Stromal cell of bone marrow (primary cell): ENCODE data around the gene DNAAF5.
"Not testable (repeated sequence)": the region's sequence is repeated elsewhere in the genome, so short reads cannot be mapped to it uniquely, and the experiment has no call there.

Source experiments
- DNase-seq: peaks from one replicate; pipeline ENCODE4 v3.0.0-alpha.2; 2012; ENCODE audit warnings: low read depth

The DNAAF5 gene

DNA sequence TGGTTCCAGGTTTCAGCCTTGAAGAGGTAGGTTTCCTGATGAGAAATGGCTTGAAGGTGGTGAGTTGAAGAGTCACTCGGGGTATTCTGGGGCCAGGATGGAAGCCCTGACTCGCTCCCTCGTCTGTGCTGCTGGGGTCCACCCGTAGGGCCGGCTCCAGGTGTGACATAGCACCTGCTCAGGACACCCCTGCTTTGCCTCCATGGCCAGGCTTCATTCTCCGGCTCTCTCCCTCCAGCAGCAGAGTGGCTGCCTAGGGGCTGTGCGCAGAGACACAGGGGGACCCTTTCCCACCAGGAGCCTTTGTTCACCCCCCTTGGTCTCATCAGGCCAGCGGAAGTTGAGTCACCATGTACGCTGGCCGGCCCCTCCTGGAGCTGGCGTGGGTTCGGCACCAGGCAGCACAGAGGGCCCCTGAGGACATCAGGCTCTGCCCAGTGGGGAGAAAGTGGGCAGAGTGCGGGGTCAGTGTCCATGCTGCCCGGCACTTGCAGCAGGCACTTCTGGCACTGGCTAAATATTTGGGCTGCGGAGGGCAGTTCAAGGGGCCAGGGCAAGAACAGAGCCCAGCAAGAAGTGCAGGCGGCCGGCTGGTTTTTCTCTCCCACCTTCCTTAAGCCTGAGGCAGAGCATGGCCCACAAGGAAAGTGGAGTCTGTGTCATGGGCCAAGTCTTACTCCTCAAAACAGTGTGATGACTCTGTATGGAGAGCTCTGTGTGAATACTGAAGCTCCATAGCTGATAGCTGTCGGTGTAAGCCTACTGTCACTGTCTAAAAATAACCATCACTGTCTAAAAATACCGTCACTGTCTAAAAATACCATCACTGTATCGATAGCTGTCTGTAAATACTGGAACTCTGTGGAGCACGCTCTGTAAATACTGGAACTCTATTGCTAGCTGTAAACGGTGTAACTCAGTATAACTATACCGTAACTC lies 4.3 kb downstream of the DNAAF5 start:
- DNase-seq, result no peak

DNA sequence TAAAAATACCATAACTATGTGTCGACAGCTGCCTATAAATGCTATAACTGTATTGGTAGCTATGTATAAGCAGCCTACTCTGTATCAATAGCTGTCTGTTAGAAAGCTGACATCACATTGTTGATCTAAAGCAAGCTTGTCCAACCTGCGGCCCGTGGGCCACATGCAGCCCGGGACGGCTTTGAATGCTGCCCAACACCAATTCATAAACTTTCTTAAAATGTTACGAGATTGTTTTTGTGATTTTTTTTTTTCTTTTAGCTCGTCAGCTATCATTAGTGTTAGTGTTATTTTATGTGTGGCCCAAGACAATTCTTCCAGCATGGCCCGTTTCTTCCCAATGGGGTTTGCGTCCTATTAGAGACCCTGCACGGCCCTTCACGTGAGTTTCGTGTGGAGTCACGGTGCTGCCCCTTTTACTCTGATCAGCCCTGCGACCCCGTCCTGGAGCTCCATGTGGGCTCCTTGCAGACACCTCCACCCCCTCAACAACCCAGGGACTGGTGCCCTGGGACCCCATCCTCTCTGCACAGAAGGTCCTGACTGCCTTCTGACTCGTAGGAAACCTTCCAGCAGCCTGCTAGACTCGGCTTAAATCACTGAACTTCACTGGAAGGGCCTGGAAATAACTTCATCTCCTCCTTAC lies 5.1 kb downstream of the DNAAF5 start:
- no peak for DNase-seq

DNA sequence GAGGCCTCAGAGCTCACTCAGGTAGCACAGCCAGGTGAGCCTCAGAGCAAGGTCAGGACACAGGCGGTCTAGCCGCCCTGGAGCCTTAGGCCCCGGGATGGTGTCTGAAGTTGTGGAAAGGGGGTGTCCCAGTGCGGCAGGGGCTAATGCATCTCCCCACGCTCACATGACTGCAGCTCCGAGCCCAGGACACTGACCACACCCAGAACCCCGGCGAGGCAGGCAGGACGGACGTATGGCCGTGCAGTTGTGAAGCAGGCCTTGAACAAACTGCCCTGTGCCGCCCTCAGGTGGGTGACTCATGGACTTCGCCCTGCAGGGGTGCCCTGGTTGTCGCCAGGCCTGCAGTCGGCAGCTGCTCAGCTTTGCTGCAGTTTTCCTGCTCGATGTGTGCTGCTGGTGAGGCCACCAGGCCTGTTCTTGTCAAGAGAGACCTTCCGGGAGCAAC lies 5.6 kb downstream of the DNAAF5 start:
- DNase-seq, result no peak

DNA sequence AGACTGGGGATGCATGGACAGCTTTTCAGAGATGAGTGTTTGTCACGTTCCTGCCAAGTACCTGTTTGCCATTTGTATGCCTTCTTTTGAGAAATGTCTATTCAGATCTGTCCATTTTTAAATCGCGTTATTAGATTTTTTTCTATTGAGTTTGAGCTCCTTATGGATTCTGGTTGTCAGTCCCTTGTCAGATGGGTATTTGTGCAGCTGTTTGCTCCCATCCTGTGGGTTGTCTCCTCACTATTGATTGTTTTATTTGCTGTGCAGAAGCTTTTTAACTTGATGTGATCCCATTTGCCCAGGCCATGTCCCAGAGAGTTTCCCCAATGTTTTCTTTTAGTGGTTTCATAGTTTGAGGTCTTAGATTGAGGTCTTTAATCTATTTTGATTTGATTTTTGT lies 6.1 kb downstream of the DNAAF5 start:
- DNase-seq, result no peak

DNA sequence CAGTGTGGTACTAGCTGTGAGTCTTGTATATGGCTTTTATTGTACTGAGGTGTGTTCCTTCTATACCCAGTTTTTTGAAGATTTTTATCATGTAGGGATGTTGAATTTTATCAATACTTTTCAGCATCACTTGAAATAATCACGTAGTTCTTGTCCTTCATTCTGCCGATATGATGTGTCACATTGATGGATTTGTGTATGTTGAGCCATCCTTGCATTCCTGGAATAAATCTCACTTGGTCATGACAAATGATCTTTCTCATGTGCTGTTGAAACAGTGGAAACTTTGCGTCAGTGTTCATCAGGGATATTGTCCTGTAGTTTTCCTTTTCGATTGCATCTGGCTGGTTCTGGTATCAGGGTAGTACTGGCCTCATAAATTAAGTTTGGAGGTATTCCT lies 7.7 kb downstream of the DNAAF5 start:
- DNase-seq, result no peak

DNA sequence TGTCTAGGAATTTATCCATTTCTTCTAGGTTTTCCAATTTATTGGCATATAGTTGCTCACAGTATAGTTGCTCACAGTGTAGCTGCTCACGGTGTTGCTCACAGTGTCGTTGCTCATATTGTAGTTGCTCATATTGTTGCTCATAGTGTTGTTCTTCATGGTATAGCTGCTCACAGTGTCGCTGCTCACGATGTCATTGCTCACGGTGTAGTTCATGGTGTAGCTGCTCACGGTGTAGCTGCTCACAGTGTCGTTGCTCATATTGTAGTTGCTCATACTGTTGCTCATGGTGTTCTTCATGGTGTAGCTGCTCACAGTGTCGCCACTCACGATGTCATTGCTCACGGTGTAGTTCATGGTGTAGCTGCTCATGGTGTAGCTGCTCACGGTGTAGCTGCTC lies 8.3 kb downstream of the DNAAF5 start:
- no peak for DNase-seq

DNA sequence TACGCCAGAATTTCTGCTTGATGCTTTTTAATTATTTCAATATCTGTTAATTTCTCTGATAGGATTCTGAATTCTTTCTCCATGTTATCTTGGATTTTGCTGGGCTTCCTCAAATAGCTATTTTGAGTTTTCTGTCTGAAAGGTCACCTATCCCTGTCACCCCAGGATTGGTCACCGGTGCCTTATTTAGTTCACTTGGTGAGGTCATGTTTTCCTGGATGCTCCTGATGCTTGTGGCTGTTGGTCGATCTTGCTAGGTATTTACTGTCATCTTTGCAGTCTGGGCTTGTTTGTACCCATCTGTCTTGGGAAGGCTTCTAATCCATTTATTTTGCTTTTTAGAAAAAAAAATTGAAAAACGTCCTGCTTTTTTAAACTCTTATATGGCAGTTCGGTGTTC lies 11.7 kb downstream of the DNAAF5 start:
- DNase-seq, result no peak

DNA sequence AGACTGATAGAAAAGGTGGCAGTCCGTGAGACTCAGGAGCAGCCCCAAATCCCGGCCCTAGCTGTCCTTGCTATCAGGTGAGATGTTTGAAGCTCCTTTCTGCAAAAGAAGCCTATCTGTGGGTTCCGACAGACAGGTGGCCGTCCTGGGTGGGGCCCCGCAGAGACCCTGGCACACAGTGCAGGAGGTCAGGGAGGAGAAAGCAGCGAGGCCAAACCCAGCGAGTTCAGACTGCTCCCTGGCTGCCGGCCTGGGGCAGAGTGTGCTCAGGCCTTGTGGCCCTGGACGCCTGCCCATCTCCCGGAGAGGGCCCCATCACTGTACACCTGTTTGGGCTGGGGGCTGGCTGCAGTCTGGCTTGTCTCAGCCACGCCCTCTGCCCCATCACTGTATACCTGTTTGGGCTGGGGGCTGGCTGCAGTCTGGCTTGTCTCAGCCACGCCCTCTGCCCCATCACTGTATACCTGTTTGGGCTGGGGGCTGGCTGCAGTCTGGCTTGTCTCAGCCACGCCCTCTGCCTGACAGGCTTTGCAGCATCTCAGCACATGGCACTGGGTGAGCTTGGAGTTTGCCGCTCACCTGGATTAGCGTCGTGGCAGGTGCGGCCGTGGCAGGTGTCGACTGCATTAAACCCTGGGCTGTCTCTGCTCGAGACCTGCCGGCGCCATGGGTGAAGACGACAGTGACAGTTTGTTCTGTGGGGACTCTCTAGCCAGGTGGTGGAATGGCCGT lies 12.4 kb downstream of the DNAAF5 start:
- DNase-seq, result no peak

DNA sequence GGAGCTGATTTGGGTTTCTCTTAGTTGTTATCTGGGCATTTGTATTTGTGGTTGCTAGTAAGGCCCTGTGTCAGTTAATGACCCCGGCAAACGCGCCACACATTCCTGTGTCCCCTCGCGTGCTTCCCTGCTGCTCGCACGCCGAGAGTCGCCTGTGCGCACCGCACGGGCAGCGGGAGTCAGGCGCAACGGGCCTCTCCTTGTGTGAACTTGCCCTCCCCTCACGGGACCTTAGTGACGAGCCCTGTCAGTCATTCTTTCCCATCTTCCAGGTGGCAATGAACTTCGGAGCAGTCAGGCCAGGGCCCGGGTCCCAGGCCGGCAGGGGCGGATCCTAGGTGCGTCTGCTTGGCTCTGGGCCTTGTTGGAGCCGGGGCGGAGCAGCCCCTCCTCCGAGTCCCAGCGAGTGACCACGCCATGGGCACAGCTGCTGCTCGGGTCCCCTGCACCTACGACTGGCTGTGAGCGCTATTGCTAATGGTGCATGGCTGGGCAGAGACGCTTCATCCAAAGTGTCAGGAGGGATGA lies 13.0 kb downstream of the DNAAF5 start:
- no peak for DNase-seq

DNA sequence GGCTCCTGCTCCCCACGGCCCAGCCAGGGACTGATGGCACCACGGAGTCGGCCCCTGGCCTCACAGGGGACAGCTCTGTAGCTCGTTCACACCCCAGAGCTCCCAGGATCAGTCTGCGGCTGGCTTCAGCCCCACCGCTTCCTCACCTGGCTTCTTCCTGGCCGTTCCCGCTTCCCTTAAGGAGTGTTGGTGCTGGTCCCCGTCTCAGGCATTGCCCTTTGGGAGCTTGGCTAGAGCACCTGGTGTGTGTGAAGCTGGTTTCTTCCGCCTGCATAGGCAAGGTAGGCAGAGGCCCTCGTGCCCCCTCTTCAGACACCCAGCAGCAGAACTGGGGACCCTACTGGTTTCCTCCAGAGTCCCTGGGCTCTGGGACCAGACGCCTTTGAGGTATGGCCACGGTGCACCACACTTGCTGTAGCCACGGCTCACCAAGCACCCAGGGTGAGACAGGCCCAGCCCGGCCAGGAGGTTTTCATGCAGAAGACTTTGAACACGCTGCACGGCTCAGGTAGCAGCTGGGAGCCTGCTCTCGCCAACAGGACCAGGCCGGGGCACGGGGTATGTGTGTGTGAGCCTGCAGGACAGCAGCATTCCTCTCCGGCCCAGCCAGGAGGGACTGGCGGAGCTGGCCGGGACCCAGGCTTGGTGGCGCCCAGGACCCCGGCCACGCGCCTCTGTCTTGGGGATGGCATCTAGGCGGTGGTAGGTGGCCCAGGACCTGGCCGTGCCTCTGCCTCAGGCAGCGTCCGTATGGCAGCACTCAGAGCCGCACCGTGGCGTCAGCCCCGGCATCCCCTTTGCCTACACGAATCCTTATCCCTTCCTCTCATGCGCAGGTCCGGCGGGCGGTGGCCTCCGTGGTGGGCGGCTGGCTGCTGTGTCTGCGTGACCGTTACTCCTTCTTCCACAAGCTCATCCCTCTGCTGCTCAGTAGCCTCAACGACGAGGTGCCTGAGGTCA lies 13.8 kb downstream of the DNAAF5 start:
- no peak for DNase-seq

DNA sequence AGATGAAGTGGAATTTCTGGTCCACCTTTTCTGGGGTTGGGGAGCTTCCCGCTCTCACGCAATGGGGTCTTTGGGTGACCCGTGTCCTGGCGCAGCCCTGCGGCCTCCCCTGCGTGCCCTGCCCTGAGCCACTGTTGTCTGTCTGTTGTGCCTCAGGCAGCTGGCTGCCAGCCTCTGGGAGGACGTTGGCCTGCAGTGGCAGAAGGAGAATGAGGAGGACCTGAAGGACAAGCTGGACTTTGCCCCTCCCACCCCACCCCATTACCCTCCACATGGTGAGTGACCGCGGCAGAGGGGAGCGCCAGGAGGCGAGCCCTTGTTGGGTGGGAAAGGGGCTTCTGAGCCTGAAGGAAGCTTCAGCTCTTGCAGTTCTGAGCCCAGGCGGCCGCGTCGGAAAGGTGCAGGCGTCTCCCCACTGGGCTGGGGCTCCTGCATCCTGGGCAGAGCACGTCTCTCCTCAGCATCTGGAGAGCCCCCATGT lies 14.7 kb downstream of the DNAAF5 start:
- no peak for DNase-seq

DNA sequence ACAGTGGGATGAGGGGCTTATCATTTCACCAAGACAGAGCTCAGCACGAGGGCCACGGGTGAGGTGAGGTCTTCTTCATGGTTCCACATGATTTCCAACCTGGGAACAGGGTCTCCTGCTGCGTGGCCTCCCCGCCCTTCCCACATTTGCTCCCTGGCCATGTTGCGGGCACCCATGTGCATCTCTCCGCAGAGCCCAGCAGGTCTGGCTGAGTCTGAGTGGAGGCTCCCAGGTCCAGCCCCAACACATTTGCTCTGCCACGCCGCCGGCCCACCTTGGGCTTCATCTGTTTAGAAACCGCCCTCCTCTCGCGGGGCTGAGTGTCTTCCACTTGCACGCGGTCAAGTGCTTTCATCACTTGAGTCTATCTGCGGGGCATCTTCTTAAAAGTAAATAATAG lies 15.4 kb downstream of the DNAAF5 start:
- no peak for DNase-seq

DNA sequence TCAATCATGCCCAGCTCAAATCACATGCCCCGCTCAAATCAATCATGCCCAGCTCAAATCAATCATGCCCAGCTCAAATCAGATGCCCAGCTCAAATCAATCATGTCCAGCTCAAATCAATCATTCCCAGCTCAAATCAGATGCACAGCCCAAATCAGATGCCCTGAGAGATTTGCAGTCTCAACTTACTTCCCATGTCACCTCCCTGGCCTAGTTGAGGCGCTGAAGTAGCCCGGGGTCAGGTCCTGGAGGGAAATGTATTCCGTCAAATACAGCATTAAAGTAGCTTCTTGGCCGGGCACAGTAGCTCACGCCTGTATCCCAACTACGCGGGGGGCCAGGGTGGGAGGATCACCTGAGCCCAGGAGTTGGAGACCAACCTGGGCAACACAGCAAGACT lies 16.3 kb downstream of the DNAAF5 start:
- no peak for DNase-seq

DNA sequence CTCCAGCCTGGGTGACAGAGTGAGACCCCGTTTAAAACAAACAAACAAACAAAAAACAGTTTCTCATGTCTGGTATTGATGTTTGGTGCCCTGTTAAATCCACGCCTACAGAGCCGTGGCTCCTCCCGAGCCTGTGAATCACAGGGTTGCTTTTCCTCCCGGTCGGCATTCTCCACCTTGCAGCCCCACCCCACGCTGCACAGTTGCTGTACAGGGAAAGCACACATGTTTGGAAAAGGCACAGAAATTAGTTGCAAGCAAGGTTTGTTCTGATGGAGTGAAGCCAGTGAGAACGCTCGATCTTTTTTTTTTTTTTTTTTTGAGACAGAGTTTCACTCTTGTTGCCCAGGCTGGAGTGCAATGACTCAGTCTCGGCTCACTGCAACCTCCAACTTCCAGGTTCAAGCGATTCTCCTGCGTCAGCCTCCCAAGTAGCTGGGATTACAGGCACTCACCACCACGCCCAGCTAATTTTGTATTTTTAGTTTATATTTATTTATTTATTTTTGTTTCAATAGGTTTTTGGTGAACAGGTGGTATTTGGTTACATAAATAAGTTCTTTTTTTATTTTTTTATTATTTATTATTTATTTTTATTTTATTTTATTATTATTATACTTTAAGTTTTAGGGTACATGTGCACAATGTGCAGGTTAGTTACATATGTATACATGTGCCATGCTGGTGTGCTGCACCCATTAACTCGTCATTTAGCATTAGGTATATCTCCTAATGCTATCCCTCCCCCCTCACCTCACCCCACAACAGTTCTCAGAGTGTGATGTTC lies 17.0 kb downstream of the DNAAF5 start:
- DNase-seq, result not testable (repeated sequence)

DNA sequence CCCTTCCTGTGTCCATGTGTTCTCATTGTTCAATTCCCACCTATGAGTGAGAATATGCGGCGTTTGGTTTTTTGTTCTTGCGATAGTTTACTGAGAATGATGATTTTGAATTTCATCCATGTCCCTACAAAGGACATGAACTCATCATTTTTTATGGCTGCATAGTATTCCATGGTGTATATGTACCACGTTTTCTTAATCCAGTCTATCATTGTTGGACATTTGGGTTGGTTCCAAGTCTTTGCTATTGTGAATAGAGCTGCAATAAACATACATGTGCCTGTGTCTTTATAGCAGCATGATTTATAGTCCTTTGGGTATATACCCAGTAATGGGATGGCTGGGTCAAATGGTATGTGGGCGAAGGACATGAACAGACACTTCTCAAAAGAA lies 17.6 kb downstream of the DNAAF5 start:
- DNase-seq, result not testable (repeated sequence)

DNA sequence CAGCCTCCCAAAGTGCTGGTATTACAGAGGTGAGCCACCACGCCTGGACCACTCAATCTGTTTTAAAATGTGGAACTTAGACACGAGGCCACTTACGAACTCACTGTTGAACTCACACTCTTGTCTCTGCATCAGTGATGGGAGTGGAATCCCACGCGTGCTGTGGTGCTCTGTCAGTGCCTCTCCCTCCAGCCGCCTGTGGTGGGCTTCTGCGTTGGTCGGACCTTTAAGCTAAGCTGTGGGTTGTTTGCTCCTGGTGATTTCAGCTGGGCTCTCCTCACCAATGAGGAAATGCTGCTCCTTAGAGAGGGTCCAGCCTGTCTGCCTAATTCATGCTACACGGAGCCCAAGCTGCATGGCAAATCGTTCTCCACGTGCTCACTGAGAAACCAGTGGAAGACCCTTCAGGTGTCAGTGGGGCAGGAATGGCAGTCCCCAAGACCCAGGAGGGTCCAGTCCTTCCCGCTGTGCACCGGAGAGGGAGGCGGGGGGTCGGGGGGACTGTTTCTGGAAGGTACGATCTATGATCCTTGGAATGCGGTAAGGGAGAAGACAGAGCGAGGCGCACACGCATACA lies 18.4 kb downstream of the DNAAF5 start:
- no peak for DNase-seq

DNA sequence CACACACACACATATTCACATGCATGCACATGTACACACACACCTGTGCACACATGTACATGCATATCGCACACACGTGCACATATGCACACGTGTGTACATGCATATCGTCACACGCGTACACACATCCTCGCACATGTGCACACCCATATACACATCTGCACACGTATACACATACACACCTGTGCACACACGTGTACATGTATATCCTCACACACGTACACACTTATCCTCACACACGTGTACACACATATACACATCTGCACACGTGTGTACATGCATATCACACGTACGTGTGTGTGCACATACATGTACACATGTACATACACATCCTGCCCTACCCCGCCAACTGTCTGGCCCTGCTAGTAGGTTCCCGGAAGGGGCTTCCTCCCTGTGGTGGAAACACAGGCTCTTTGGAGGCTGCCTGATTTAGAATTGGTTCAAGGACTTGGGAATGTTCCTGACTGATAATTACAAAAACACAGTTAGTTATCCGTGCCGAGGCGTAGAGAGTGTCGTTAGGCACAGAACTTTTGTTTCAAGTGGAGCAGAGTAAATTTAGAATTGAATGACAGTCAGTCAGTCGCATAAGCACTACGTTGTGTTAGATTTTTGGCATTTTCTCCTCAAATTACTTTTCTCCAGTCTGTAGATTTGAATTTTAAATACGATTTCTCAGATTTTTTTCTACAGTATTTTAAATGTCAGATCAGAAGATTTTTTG lies 19.1 kb downstream of the DNAAF5 start:
- no peak for DNase-seq

DNA sequence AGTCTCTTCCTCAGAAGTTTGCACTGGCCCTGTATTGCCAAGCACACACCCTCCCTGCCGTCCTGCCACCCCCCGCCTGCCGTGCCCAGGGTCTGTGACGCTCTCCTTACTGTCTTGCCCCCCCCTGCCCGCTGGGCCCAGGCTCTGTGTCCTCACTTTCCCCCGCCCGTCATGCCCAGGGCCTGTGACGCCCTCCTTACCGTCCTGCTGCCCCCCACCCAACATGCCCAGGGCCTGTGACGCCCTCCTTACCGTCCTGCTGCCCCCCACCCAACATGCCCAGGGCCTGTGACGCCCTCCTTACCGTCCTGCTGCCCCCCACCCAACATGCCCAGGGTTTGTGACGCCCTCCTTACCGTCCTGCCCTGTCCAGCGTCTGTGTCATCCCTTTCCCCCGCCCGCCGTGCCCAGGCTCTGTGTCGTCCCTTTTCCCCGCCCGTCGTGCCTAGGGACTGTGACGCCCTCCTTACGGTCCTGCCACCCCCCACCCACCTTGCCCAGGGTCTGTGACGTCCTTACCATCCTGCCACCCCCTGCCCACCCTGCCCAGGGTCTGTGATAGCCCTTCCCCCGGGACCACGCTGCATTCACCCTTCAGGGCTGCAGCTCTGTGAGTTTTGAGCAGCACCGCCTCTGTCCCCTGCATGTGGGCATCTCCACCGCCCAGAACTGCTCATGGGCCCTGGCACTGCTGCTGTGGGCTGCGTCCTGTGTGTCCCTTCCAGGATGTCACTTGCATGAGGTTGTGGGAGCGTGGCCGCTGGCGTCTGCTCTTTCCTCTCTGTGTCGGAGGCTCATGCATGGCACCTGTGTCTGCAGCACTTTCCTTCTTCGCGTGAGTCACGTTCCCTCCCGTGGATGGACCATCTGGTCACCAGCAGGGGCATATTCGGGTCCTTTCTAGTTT lies 19.9 kb downstream of the DNAAF5 start:
- DNase-seq, result no peak
